GM19372 (cell line): ENCODE data around the gene UBE2I.
"Not testable (repeated sequence)": the region's sequence is repeated elsewhere in the genome, so short reads cannot be mapped to it uniquely, and the experiment has no call there.

Experiments used
- ATAC-seq: cut with Tn5 transposase; IDR thresholded peaks from one replicate; pipeline ENCODE4 v1.9.1; 2021; ENCODE audit warnings: mild to moderate bottlenecking, low read depth, moderate library complexity; ENCODE audit not compliant: unreplicated experiment

Gene UBE2I

DNA sequence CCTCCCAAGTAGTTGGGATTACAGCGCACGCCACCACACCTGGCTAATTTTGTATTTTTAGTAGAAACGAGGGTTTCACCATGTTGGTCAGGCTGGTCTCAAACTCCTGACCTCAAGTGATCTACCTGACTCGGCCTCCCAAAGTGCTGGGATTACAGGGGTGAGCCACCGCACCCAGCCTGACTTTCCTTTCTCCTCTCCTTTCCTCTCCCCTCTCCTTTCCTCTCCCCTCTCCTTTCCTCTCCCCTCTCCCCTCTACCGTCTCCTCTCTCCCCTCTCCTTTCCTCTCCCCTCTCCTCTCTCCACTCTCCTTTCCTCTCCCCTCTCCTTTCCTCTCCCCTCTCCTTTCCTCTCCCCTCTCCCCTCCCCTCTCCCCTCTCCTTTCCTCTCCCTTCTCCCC, 17.2 kb upstream of the UBE2I start:
- ATAC-seq, result not testable (repeated sequence)

GRCh38 chr16:1292808-1293207, 16.6 kb upstream of the UBE2I start:
- ATAC-seq, result not testable (repeated sequence)

DNA sequence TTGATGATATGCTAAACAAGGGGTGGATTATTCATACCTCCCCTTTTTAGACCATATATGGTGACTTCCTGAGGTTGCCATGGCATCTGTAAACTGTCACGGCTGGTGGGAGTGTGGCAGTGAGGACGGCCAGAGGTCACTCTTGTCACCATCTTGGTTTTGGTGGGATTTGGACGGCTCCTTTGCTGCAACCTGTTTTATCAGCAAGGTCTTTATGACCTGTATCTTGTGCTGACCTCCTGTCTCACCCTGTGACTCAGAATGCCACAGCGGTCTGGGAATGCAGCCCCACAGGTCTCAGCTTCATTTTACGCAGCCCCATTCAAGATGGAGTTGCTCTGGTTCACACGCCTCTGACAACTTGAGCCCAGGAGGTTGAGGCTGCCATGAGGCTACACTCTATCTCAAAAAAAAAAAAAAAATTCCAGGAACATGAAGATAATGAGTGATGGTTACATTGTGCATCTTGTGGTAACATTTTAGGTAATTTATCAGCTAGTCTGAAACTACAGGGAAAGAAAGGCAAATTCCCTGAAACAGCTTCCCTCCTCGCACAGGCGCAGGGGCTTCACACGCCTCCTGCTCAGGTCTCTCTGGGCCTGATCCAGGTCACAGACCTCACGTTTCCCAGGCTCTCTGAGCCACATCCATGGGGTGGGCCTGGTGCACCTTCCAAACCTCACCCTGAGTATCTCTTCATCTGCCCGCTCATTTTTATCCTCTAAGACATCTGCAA, 15.3 kb upstream of the UBE2I start:
- no peak for ATAC-seq

DNA sequence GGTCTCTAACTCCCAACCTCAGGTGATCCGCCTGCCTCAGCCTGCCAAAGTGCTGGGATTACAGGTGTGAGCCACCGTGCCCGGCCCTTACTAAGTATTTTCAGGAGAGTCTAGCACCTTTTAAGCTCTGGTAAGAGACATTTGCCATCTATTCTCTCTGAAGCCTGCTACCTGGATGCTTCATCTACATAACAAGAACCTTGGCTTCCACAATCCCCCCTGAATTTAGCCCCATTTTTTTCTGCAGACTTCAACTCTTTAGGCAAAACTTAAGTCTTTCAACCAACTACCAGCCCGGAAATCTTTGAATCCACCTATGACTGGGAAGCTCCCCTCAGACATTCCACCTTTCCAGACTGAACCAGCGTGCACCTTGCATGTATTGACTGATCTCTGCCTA, 14.0 kb upstream of the UBE2I start:
- ATAC-seq, result no peak

GRCh38 chr16:1296688-1297017, 12.8 kb upstream of the UBE2I start:
- ATAC-seq, result not testable (repeated sequence)

GRCh38 chr16:1297018-1297696, 12.3 kb upstream of the UBE2I start:
- no peak for ATAC-seq

DNA sequence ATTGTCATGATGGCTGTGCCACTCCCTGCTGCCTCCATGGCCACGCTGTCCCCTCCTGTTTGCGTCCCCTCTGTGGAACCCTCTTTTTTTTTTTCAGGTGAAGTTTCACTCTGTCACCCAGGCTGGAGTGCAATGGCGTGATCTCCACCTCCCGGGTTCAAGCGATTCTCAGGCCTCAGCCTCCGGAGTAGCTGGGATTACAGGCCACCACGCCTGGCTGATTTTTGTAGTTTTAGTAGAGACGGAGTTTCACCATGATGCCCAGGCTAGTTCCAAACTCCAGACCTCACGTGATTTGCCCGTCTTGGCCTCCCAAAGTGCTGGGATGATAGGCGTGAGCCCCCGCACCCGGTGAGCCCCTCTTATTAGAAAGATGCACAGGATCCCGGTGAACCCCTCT, 11.0 kb upstream of the UBE2I start:
- no peak for ATAC-seq

- no peak for ATAC-seq
Observed at GRCh38 chr16:1299012-1299867, 10.2 kb upstream of the UBE2I start.

- no peak for ATAC-seq
Observed at GRCh38 chr16:1299868-1300203, 9.6 kb upstream of the UBE2I start.

DNA sequence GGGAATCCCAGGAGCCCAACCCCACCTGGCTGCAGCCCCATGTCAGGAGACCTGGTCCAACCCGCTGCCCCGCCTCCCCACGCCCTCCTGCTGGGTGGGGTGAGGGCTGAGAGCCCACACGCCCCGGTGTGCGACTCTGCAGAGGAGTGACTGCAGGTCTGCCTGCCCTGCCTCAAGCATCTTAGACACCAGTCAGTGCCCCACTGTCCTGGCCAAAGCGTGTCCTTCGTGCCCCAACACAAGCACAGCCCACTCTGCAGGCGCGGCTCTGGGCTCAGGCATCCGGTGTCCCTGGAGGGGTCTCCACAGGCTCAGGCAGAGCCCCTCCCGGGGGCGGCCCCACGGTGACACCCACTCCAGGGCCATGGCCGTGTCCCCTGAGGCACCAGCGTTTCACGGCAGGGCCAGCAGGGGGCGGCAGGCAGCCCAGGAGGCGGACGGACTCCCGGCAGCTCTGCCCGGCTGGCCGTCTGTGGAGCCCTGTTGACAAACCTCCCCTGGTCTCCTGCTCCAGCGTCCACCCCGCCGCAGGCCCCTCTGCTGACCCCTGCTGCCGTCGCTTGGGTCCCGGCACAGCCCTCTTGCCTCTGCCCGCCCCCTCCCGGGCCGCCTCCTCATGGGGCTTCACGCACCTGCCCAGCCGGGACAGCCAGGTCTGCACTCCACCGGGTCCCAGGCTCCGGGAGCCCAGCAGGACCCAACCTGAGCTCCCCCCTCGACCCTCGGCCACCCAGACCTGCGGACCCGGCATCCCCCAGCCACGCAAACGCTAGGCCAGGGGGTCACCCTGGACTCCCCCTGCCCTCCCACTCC, 8.6 kb upstream of the UBE2I start:
- ATAC-seq, result no peak

DNA sequence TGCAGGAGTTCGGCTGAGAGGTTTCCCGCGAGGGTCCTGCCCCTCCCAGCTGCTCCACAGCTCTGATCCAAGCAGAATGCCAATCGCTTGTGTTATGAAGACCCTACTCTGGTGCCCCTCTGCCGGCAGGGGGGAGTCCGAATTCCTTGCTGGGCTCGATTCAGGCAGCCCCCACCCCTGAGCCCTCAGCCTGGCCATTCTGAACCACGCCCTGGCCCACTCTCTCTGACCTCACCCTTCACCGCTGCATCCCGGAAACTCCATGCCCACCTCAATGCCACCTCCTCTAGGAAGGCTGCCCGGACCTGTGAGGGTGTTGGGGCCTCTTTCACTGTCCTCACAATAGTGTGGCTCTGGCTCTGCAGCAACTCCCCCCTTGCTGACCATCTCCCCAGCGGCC, 7.9 kb upstream of the UBE2I start:
- ATAC-seq, result no peak

DNA sequence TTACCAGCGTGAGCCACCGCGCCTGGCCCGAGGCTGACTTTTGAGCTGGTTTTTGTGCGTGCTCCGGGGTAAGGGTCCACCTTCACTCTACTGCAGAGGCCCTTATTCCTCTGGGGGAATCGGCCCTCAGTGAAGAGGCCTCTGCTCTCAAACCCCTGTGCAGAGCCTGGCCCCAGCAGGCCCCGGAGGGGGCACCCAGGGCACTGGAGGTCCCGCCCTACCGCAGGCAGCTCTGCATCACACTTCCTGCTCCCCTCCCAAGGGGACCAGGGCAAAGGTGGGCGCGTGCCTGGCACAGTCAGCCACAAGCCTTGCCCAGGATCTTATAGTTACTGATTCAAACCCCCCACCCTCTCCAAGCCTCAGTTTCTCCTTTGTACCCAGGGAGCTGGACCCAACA, 3.6 kb upstream of the UBE2I start:
- ATAC-seq, result no peak

DNA sequence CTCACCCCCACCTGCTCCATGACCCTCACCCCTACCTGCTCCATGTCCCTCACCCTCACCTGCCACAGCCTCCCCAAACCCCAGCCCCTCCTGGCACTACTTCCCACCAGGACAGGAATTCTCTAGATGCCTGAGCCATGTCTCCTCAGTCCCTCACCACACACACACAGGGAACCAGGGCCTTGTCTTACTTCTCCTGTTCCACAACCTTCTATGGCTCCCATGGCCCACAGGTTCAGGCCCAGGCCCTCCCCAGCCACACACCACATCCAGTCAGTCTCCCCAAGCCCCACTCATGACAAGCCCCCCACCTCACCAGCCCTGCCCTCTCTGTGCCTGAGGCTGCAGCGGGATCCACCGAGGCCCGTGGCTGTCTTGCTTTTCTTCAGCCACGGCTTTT, 3.1 kb upstream of the UBE2I start:
- no peak for ATAC-seq

- ATAC-seq, result no peak
Observed at GRCh38 chr16:1308036-1308976, 1.1 kb upstream of the UBE2I start.

GRCh38 chr16:1309888-1310831, 724 bp downstream of the UBE2I start:
- no peak for ATAC-seq

GRCh38 chr16:1310832-1311200, 1.4 kb downstream of the UBE2I start:
- ATAC-seq, result no peak

DNA sequence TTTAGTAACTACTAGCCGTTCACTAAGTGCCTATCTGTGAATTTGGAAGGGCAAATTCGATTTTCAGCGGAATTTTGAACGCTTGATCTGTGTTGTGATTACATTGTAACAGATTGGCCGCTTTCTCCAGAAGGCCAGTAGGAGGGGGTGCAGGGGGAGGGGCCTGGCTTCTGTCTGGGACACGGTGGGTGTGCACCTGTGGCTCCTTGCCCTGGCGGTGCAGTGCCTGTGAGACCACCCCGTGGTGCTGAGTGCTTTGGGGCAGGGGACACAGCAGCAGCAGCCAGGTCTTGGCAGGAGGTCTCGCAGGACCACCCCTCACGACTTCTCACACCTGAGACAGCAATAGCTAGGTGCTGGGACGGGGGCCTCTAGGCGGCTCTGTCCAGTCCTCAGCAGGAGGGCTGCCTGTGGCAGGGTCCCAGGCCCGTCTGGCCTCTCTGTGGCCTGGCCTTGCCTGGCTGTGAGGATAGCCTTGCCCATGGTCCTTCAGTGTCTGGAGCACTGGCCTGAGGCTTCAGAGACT, 1.8 kb downstream of the UBE2I start:
- ATAC-seq, result no peak

- no peak for ATAC-seq
Observed at GRCh38 chr16:1311738-1312466, 2.5 kb downstream of the UBE2I start.
